CD4-positive, alpha-beta T cell treated with Interleukin-12 subunit alpha and Interleukin-12 subunit beta, for 1 hour (primary cell): ENCODE measurements around the gene CCDC69.
"Not testable (repeated sequence)": the region's sequence is repeated elsewhere in the genome, so short reads cannot be mapped to it uniquely, and the experiment has no call there.

Experiments
- DNase-seq: peaks from one replicate; pipeline ENCODE4 v3.0.0-alpha.2; 2020

The CCDC69 gene

DNA sequence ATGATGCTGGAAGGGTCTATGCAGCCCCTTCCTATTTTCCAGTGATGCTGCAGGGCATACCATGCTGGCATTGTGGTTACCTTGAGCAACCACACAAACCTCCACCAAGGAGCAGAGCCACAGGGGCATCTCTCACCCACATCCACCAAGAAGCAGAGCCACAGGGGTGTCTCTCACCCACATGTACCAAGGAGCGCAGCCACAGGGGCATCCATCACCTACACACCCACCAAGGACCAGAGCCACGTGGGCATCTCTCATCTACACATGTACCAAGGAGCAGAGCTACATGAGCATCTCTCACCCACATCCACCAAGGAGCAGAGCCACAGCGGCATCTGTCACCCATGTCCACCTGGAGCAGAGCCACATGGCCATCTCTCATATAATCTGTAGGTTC lies 20.3 kb upstream of the CCDC69 start:
- DNase-seq: no peak

DNA sequence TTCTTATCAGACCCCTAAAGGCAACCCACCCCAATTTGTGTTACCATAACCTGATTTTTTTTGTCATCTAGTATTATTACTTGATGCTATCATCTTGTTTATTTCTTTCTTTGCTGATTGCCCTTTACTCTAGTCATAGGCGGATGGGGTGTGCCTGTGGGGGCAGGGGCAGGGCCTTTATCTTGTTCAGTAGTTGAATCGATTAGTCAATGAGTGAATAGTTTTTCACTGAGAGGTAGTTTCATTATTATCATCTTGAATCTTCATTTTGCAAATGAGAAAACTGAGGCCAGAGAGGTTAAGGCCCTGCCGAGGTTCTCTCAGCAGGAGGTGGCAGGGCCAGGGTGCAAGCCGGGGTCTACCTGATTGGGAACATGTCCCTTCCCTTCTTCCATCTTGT lies 19.7 kb upstream of the CCDC69 start:
- no peak for DNase-seq

DNA sequence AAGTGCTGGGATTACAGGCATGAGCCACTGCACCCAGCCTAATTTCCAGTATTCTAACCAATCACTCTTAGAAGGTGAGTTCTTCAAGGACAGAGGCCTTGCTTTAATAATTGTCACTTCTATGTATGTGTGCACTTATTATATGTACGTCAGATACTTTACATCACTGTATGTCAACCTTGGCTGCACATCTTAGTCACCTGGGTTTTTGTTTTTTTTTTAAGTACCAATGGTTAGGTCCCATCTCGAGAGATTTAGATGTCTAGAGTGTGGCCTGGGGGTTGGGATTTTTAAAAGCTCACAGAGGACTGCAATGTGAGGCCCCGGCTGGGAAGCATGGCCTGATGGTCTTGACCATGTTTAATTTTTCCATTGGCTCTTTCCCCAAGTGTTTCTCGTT lies 19.2 kb upstream of the CCDC69 start:
- DNase-seq: no peak

DNA sequence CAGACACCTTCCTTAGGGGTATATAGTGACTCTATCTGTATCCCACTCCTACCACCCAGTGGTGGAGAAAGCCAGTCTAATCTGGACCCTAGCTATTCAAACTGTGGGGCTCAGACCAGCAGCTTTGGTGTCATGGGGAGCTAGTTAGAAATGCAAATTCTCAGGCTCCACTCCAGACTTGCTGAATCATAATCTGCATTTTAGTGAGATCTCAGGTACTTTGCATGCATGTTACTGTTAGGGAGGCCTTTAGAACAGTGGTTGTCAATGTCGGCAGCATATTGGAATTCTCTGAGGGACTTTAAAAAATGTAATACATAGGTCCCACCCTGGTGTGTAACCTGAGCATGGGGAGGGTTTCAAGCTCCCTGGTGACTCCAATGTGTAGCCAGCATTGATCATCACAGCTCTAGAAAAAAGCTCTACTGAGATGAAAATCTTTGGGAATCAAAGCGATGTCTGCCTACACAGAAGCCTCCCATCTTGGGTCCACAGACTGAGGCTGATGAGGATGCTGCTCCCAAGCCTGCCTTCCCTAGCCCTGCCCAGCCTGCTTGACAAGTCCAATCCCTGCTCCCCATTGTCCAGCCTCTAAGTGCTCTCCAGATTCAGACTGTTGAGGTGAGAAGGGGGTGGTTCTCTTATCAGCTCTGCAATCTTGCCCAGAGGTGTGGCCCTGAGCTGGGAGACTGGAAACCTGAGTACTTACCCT lies 17.2 kb upstream of the CCDC69 start:
- no peak for DNase-seq

DNA sequence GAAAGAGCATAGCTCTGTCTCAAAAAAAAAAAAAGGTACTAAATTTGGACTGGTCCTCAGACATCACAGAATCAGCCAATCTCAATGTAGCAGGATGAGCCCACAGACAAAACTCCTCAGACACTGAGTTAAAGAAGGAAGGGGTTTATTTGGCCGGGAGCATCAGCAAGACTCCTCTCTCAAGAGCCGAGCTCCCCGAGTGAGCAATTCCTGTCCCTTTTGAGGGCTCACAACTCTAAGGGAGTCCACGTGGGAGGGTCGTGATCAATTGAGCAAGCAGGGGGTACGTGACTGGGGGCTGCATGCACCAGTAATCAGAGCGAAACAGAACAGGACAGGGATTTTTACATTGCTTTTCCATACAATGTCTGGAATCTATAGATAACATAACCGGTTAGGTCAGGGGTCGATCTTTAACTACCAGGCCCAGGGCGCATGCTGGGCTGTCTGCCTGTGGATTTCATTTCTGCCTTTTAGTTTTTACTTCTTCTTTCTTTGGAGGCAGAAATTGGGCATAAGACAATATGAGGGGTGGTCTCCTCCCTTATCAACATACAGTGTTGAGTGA lies 16.5 kb upstream of the CCDC69 start:
- not testable (repeated sequence) for DNase-seq

DNA sequence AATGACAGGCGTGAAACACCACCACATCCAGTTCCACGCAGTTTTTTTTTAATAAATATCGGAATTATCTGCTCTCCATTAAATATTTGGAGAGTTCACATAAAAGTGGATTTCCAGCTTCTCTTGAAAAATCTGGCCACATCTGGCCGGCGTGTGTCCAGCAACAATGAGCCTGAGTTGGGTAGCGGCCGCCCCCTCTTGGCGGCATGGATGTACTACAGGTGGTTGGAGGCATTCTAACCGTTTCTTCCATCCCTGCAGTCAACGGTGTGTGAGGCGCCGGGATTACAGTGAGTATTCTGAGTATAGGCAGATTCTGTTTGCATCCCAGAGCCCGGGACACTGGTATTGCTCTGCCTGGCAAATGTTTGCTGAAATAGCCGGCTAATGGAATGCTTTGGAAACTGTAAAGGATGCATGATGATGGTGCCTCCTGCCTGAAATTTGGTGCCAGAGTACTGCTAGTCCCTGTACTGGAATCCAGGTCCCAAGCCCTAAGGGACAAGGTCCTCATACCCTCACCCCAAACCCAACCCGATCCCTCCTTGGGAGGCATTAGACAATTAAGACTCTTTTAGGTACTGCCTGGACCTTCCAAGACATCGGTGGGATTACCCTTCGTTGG lies 15.5 kb upstream of the CCDC69 start:
- DNase-seq: peak; percentile 69

DNA sequence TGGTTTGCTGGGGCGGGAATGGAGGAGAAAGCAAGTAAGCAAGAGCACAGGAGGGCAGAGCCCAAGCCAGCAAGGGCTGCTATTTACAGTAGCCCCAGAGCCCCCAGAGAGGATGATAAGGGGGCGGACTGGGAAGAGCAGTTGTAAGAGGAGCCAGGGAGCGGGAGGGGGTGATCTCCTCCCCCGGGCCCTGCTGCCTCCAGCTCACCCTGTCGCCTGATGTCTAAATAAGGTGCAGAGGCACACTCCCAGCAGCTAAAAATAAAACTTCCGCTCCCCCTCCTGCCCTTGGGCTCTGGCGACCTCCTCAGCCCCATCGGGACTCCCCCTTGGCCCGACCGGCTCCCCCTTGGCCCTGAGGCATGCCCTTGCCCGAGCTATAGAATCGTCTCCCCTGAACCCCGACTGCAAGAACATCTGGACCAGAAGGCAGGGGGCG lies 14.4 kb upstream of the CCDC69 start:
- no peak for DNase-seq

DNA sequence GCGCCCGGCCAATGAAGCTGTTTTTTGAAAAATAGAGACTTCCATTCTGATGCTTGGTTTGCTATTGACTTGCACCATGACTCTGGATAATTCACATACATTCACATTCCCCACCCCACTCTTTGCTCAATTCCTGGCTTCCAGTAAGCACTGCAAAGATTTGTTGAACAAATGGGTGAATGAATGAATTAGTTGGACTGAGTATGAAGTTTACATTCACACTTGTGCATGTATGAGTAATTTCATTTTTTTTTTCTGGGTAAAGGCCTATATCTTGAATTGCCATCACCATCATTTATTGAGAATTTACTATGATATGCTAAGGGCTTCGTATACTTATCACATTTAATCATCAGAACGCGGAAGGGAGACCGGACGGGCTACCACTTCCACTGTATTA lies 13.8 kb upstream of the CCDC69 start:
- no peak for DNase-seq

DNA sequence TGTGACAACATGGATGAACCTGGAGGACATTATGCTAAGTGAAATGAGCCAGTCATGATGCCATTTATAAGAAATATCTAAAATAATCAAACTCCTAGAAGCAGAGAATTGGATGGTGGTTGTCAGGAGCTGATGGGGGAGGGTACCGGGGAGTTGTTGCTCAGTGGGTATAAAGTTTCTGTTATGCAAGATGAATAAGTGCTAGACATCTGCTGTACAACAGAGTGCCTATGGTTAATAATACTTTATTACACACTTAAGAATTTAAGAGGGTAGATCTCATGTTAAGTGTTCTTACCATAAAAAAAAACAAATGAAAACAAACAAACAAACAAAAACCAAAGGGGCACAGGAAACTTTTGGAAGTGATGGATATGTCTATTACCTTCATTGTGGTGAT lies 13.0 kb upstream of the CCDC69 start:
- DNase-seq: no peak

DNA sequence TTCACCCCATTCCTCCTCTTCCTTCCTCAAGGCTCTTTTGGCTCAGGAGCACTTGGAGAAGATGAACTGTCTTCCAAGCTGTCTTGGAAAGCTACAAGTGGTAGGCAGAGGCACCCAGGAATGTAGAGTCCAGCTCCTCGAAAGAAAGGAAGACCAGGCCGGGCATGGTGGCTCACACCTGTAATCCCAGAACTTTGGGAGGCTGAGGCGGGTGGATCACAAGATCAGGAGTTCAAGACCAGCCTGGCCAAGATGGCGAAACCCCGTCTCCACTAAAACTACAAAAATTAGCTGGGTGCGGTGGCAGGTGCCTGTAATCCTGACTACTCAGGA lies 11.3 kb upstream of the CCDC69 start:
- not testable (repeated sequence) for DNase-seq

DNA sequence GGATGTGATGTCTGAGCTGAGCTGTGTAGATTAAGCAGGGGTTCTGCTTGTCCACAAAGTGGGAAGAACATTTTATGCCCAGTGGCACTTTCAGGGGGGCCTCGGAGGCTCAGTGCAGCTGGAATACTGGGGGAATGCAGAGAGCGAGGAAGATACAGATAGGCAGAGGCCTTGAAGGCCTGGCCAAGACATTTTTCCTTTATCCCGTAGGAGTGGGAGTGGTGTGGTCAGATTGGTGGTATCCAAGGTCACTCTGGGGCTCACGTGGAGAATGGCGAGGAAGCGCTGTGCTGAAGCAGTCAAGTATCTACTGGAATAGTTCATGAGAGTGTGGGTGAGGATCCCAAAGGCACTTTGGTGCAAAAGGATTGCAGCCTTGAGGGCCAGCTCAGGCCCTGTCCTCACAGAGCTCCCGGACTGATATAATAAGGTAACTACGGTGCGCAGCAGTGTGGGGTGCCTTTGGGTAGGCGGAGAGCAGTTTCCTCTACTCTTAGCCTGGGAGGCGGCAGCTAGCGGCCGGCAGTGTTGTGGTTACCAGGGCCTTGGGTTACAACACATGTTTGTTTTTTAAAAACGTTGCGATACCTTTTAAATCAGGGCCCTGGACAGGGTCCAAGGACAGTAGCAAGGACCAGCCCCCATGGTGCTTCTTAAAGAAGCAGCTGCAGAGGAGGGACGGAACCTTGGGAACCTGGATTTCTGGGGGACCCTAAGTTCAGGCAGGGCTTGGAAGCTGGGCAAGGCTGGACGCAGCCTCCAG lies 10.8 kb upstream of the CCDC69 start:
- DNase-seq: no peak

DNA sequence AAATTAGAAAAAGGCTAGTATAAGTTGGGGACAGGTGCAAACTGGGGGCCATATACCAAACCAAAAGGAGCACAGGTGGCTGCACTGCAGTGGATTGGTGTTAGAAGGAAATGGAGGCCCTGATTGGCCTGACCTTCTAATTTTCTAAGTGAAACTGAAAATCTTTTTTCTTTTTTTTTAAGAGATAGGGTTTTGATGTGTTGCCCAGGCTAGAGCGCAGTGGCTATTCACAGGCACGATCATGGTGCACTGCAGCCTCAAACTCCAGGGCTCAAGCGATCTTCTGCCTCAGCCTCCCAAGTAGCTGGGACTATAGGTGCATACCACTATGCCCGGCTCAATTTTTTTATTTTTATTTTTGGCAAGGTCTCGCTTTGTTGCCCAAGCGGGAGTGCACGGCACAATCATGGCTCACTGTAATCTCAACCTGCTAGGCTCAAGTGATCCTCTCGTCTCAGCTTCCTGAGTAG lies 9.8 kb upstream of the CCDC69 start:
- DNase-seq: no peak

DNA sequence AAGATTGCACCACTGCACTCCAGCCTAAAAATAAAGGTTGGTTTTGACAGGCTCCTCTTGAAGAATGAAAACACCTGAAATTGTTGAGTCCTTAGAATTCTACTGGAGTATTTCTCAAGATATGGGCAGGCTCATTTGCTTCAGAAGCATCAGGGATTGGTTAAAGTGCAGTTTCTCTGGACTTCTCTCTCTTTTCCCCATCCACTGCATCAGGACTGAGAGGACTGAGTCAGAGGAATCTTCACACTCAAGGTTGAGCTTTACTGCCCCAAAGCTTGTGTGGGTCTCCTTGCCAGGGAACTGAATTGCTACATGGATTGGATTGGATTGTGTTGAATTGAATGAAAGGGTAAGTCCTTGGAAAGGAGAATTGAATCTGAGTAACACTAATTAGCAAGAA lies 7.5 kb upstream of the CCDC69 start:
- DNase-seq: no peak

DNA sequence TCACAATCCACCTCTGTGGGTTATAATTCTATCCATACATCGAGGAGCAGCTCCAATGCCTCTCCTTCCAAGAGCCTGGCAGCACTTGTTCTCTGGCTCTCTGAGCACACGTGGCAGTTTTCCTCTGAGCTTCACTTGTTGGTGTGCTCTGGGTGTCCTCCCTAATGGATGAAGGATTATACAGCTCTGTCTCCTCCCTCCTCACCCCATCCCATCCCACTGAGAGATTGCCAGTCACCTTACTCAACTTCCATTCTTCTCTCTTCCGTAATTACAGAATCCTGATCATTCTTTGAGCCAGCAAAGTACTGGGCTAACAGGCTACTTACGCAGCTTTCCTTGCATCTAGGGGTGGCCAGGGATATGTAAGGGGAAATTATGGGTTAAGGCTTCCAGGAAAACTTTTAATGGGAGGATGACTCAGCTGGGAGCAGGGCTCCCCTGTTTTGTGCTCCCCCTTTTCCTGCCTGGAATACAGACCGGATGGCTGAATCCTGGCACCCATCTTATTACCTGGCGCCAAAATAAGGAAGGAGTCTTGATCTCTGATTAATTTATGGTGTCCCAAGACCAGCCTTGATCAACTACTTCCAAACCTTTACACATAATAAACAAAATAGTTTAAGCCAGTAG lies 6.3 kb upstream of the CCDC69 start:
- no peak for DNase-seq

DNA sequence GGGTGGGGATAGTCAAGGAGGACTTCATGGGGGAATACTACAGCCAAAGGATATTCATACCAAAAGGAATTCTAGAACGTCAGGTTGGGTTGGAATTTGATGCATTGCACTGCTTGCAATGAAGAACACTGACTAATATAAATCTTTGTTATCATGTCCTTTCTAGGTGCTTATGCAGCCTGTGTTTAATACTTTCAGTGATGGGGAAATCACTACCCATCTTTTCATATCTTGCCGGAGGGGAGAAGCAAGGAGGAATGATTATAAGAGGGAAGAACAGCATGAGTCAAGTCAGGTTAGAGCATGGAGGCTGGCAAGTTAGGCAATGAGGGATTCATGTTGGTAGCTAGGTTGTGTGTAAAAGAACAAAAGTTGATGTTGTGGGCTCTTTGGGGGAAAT lies 5.1 kb upstream of the CCDC69 start:
- DNase-seq: no peak

DNA sequence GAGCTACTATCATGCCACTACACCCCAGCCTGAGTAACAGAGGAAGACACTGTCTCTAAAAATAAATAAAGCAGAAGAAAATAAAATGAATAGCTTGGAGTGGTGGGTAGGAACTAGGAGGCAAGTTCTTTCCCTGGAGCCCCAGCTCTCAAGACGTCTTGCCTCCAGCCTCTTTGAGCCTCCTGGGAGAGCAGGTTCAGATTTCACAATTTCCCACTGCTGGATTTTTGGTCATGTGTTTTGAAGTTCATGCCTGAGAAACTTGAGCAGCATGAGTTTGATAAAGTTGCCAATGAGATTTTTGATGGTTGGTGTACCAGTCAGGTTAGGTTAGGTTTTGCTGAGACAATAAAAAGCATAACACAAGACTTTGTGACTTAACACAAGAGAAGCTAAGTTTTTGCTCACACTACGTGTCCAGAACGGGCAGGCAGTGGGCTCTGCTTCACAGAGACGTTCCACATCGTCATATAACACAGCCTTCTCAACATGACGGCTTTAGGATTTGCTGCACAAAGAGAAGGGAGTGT lies 4.1 kb upstream of the CCDC69 start:
- no peak for DNase-seq

DNA sequence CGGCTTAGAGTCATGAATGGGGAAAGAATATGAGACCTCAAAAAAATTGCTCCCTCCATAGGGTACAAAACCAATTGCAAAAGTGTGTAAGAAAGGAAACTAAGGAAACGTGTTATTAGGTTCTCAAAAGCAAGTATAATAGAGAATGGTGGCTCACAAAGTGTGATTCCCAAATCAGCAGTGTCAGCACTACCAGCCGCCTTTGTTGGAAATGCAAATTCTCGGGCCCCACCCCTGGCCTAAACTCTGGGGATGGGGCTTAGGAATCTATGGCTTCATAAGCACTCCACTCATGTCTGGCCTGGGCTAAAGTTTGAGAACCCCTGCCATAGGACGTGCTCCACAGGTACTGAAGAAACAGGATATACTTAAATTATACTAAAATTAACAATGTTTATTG lies 1.6 kb upstream of the CCDC69 start:
- DNase-seq: no peak

DNA sequence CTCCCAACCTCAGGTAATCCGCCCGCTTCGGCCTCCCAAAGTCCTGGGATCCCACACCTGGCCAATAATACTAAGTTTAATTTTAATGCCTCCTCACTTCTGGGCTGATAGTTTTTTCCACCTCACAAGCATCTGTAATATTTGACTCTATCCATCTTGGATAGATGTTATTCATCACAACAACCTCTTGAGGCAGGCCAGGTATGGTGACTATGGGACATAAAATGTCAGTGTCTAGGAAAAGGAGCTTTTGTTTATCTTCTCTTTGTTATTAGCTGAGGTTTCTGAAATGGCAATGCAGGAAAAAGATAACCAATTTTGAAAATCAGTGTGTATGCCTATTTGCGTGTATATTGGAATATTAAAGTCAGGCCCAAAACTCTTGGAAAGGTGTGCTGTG lies 1.2 kb upstream of the CCDC69 start:
- DNase-seq: no peak

DNA sequence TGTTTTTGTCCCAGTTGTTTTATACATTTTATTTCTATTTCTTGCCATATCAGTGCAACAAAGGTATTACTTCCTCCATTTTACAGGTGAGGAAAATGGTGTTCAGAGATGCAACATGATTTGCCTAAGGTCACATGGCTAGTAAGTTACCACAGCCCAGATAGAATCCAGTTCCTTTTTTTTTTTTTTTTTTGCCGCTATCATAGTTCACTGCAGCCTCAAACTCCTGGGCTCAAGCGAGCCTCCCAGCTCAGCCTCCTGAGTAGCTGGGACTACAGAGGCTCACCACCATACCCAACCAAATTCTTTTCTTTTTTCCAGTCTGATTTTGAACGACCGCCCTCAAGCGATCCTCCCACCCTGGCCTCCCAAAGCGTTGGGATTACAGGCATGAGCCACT lies 480 bp upstream of the CCDC69 start:
- DNase-seq: peak; percentile 46

DNA sequence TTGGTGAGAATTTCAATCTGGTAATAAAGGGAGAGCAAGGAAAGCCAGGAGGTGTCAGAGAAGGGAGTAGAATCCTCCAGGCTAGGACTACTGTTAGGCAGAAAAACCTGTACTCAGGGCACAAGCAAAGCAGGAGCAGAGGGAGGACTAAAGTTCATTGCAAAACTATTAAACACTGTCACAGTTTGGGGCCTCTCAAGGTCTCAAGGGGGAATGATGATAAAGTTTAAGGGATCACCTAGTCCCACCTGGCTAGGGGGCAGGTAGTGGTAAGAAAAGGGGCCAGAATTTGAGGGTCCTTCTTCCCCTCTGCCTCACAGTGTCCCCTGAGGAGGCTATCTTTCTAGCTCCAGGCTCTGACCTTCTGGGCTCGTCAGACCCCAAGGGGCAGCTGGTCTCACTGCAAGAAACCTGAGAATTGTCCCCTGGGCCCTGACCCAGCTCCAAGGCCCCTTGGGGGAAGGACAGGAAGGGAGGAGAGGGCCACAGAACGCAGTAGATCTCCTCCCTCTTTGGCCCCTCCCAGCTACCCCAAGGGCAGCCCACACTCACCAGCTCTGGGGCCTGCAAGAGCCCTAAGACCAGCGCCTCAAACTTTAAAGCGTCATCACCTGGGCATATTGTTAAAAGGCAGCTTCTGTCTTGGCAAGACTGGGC lies 974 bp downstream of the CCDC69 start:
- peak; percentile 59 for DNase-seq

DNA sequence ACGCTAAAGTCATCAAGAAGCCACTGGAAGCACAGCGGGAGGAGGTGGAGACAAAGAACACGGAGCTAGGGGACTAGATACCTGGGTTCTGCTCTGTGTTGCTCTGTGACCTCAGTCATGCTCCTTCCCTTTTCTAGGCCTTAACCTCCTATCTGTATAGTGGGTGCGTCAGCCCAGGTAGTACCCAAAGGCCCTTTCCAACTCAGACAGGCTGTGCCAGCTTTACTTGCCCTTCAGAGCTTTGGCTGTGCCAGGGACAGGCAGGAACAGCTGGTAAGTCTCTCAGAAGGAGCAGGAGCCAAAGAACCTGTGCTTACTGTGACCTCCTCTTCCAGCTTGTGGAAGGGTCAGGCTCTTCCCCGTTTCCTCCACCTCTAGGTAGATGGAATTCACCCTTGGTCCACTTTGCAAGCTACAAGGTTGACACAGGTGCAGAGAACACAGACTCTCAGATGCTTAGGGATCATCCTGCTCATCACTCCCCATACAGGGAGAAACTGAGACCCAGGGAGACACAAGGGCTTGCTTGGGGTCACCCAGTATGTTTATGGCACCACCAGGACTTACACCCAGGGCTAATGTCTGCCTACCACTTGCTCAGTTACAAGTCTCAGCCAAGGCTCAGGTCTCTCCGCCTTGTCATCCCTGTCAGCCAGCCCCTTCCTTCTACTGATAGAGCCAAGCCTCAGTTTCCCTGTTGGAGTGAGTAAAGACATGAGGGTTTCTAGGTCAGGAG lies 1.7 kb downstream of the CCDC69 start:
- no peak for DNase-seq

DNA sequence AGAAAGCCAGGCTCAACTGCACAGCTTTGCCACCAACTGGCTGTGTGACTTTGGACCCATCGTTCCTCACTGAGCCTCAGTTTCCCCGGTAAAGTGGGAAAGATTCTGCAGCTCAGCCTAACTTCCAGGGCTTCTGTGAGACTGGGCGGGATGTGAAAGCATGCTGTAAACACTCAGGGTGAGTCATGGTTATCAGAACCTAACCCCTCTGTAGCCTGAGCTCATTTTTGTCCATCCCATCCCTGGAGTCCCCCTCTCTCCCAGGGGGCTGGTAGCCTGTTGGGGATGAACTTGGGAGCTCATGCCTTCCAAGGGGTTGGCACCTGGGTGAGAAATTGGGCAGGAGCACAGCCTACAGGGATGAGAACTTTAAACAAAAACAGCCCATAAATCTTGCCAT lies 2.3 kb downstream of the CCDC69 start:
- DNase-seq: no peak
